HG02885 (cell line): Measurements from ENCODE around the gene CNOT10.
"Not testable (repeated sequence)": the region's sequence is repeated elsewhere in the genome, so short reads cannot be mapped to it uniquely, and the experiment has no call there.

ENCODE experiments used
- ATAC-seq: cut with Tn5 transposase; IDR thresholded peaks from one replicate; pipeline ENCODE4 v1.9.1; 2021; ENCODE audit warnings: mild to moderate bottlenecking; ENCODE audit not compliant: unreplicated experiment, poor library complexity

CNOT10 gene

GRCh38 chr3:32684800-32685542 is at the start of gene CNOT10:
TSS of gene CNOT10 (plus strand) at chr3:32685188. CDS start at chr3:32685461, 273 bp downstream.
- peak; percentile 97 for ATAC-seq

- ATAC-seq: no peak
These were observed 44.0 kb upstream of the CNOT10 start for GRCh38 chr3:32640939-32641338.

DNA sequence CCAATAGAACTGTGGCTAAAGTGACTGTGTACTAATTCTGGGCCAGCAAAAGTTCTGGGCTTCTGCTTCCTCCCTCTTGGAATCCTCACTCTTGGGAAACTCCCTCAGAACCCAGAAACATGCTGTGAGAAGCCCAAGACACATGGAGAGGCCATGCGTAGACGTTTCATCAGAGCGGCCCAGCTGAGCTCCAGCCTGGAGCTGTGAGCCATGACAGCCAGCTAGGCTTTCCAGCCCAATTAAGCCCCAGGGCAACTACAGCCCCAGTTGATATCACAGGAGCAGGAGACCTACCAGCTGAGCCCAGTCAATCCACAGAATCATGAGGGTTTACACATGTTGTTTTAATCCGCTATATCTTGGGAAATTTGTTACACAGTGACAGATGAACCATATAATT is 43.6 kb upstream of the CNOT10 start:
- ATAC-seq: no peak

GRCh38 chr3:32643354-32643753 is 41.6 kb upstream of the CNOT10 start:
- no peak for ATAC-seq

DNA sequence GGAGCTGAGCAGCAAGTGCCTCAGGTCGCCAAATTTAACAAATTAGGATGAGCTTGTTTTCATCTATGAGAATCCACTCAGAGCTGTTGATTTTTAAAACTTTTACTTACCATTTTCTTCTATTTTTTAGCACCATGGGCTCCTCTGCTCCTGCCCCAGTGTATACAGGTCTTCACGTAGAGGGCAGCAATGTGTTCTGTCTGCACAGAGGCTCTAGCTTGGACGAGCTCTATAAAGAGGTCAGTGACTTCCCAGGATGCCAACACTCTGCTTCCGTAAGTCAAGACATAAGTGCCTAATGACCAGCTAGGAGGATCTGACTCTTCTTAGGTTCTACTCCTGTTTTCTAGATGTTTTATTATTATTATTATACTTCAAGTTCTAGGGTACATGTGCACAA is 41.2 kb upstream of the CNOT10 start:
- no peak for ATAC-seq

DNA sequence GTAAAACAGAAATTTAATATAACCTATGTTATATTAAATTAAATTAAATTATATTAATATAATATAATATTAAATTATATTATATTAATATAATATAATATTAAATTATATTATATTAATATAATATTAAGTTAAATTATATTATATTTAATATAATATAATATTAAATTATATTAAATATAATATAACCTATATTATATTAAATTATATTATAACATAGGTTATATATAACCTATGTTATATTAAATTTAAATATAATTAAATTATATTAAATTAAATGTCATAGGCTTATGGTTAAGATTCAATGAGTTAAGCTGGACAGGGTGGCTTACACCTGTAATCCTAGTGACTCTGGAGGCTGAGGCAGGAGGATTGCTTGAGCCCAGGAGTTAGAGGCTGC is 40.6 kb upstream of the CNOT10 start:
- no peak for ATAC-seq

DNA sequence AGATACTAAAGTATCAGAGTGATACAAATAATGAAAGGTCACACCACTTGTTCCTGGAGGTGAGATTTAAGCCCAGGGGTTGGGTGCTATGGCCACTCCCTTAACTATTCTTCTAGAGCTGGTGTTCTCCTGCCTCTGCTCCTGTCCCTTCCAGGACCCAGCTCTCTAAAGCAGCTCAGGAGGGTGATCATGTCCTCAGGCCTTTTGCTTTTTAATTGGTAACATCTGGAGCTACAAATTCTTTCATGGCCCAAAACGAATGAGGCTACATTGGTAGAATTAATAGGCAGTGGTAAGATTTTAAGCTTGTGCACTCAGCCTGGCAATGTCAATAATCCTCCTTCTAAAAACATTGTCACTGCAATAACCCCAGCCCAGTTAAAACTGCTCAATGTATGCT is 38.2 kb upstream of the CNOT10 start:
- ATAC-seq: no peak

DNA sequence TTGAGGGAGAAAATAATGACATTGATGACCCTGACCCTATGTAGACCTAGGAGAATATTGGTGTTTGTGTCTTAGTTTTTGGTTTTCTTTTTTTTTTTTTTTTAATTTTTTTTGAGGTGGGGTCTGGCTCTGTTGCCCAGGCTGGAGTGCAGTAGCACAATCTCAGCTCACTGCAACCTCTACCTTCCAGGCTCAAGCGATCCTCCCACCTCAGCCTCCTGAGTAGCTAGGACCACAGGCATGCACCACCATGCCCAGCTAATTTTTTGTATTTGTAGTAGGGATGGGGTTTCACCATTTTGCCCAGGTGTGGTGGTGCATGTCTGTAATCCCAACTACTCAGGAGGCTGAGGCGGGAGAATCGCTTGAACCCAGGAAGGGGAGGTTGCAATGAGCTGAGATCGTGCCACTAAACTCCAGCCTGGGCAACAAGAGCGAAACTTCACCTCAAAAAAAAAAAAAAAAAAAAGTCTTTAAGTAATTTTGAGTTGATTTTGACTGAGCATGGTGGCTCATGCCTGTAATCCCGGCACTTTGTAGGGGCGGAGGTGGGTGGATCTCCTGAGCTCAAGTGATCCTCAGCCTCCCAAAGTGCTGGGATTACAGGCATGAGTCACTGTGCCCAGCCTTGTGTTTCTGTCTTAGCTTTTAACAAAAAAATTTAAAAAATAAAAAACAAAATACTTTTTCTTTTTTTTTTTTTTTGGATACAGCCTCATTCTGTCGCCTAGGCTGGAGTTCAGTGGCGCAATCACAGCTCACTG is 32.5 kb upstream of the CNOT10 start:
- ATAC-seq: not testable (repeated sequence)

DNA sequence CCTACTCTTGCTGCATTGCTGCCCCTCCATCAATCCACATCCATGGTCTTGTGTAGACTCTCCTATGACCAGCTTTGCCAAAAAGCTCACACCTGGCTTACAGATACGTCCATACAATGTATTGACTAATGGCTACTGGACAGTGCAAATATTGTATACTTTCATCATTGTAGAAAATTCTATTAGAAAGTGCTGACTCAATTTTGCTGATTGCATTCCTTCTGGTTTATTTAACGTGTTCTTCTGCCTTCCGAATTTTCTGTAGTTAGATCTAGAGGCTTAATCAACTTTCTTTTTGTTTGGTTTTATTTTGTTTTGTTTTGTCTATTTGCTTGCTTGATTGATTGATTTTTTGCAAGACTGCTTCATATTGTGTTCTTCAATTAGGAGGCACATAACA is 29.8 kb upstream of the CNOT10 start:
- ATAC-seq: no peak

GRCh38 chr3:32660634-32661033 is 24.4 kb upstream of the CNOT10 start:
- ATAC-seq: no peak

GRCh38 chr3:32662647-32663046 is 22.3 kb upstream of the CNOT10 start:
- no peak for ATAC-seq

- ATAC-seq: not testable (repeated sequence)
These were observed 20.3 kb upstream of the CNOT10 start for GRCh38 chr3:32664630-32665075.

DNA sequence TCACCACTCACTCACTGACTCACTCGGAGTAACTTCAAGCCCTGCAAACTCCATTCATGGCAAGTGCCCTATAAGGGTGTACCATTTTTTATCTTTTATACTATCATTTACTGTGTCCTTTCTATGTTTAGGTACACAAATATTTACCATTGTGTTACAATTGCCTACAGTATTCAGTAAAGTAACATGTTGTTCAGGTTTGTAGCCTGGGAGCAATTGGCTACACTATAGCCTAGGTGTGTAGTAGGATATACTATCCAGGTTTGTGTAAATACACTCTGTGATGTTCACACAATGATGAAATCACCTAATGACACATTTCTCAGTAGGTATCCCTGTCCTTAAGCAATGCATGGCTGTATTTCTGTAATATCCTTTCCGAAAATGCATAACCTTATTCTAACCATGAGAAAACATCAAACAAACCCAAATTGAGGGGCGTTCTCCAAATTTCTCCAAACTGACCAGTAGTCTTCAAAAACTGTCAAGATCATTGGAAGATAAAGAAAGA is 17.9 kb upstream of the CNOT10 start:
- no peak for ATAC-seq

DNA sequence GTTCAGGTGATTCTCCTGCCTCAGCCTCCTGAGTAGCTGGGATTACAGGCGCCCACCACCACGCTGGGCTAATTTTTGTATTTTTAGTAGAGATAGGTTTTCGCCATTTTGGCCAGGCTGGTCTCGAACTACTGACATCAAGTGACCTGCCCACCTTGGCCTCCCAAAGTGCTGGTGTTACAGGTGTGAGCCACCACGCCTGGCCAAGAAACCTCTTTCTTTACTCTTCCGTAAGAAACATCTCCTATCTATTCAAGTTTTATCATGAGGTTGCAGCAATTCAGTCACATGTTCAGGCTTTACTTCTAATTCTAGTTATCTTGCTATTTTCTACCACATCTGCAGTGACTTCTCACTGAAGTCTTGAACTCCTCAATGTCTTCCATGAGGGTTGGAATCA is 15.8 kb upstream of the CNOT10 start:
- ATAC-seq: not testable (repeated sequence)

- not testable (repeated sequence) for ATAC-seq
These were observed 11.3 kb upstream of the CNOT10 start for GRCh38 chr3:32673730-32674129.

GRCh38 chr3:32675164-32675563 is 9.8 kb upstream of the CNOT10 start:
- ATAC-seq: no peak

DNA sequence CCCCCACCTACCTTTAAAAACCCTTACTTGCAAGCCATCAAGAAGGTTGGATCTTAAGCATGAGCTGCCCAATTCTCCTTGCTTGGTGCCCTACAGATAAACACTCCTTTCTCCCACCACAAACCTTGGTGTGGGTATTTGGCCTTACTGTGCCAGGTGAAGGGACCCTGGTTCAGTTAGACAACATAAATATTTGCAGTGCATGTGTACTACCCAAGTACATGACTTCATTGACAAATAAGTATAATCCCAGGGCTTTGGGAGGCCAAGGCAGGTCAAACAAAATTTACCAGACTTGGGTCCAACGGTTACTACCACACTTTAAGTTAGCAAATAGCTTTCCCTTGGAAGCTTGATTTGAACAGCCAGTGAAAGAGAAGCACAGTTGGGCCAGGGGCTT is 9.3 kb upstream of the CNOT10 start:
- ATAC-seq: no peak

GRCh38 chr3:32681811-32682210 is 3.2 kb upstream of the CNOT10 start:
- ATAC-seq: no peak

DNA sequence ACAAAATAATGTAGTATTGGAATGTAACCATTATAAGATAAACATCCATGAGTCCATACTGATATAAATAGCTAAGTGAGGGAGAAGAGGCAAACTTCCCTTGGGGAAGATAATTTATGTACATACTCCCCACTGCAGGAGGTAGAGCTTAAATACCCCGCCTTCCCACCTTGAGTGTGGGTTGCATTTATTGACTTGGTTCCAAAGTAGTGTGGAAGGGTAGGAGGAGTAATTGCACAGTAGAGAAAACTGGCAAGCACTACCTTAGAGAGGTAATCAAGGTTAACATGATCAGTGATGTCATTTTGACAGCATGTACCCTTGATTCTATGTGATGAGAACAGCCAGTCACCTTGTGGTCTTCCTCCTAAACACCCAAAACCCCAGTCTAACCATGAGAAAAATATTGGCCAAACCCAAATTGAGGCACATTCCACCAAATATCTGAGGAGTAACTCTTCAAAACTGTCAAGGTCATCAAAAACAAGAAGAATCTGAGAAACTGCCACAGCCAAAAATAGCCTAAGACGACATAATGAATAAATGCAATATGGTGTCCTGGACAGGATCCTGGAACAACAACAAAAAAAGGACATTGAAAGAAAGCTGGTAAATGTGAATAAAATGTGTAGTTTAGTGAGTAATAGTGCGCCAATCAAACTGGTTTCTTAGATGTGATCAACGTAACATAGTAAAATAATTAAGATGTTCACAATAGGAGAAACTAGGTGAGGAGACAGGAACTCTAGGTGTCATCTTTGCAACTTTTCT is 774 bp upstream of the CNOT10 start:
- no peak for ATAC-seq

DNA sequence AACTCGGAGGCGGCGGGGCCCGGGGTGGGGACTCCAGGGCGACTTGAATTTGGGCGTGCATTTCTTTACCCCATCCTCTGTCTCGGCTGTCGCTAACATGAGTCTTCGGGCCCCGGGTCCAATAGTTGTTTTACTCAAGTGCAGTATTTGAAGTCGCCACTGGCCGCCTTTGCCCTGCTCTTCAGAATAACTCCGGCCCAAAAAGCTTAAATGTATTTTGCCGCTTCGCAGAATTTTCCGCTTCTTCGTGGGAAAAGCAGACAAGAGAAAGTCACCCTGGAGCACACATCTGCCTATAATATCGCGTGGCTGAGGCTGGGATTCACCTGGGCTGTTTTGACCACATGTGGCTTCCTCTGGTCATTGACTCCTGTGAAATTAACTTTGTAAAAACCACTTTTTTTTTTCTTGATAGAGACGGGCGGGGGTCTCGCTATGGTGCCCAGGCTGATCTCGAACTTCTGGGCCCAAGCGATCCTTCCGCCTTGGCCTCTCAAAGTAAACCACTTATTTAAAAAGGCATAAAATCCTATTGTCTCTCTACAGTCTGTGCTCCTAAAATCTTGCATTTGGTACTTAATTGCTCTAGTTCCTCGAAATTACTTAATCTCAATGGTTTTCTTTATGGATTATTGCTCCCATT is 676 bp downstream of the CNOT10 start:
- peak; percentile 1 for ATAC-seq
